H1 (cell line): ENCODE measurements around the gene SRSF9. TPM values are rescaled to one million over a fixed set of nuclear protein-coding genes. Genes with fewer than 3 reads are reported as not detected.
"Not testable (repeated sequence)": the region's sequence is repeated elsewhere in the genome, so short reads cannot be mapped to it uniquely, and the experiment has no call there.

Experiments used
- CTCF ChIA-PET: fragments of 300-600 bp; sonication (Branson Sonifier 250); formaldehyde crosslinking; loops from one replicate; lab custom pipeline; 2021; ENCODE audit not compliant: partially characterized antibody; lab: Charles Lee
- POLR2A ChIA-PET: fragments of 300-600 bp; sonication (Branson Sonifier 250); formaldehyde crosslinking; loops from one replicate; lab custom pipeline; 2021; ENCODE audit warnings: inconsistent platforms; ENCODE audit not compliant: partially characterized antibody; lab: Charles Lee
- DNase-seq, 2 experiments: peaks; one replicate each; pipeline versions ENCODE4 v3.0.0 to v3.0.0-alpha.2; 2010 to 2022; ENCODE audit warnings: low spot score in 2 of 2, low read depth in 1 of 2, mixed read lengths in 1 of 2
- FAIRE-seq: peaks from 2 replicates; lab custom pipeline; 2011; peaks lifted over from hg19 to GRCh38; lab: Jason Lieb, UNC
- H2AFZ ChIP-seq: 2 replicates; pipeline ENCODE4 v1.8.1; 2012; ENCODE audit warnings: low read length, inconsistent platforms
- H2AK5ac ChIP-seq: 2 replicates; pipeline ENCODE4 v1.6.1; 2013; ENCODE audit warnings: low read depth, low read length
- H2BK120ac ChIP-seq: replicated peaks from 2 replicates; pipeline ENCODE3; 2013; ENCODE audit warnings: low read depth, low read length, inconsistent platforms
- H2BK12ac ChIP-seq: 2 replicates; pipeline ENCODE4 v1.6.1; 2013; ENCODE audit warnings: low read depth, low read length
- H2BK15ac ChIP-seq: 2 replicates; pipeline ENCODE4 v1.6.1; 2013; ENCODE audit warnings: low read length
- H2BK20ac ChIP-seq: 2 replicates; pipeline ENCODE4 v1.6.1; 2013; ENCODE audit warnings: low read length
- H2BK5ac ChIP-seq: 2 replicates; pipeline ENCODE4 v1.6.1; 2013; ENCODE audit warnings: low read depth, low read length
- H3K14ac ChIP-seq: 2 replicates; pipeline ENCODE4 v1.6.1; 2013; ENCODE audit warnings: inconsistent platforms; ENCODE audit not compliant: insufficient read length
- H3K18ac ChIP-seq: 2 replicates; pipeline ENCODE4 v1.6.1; 2013; ENCODE audit warnings: low read length; ENCODE audit errors: extremely low read depth
- H3K23ac ChIP-seq: 2 replicates; pipeline ENCODE4 v1.6.1; 2013; ENCODE audit warnings: inconsistent platforms; ENCODE audit not compliant: insufficient read length
- H3K23me2 ChIP-seq: 2 replicates; pipeline ENCODE4 v1.6.1; 2013; ENCODE audit warnings: low read depth, low read length
- H3K27ac ChIP-seq: 2 replicates; pipeline ENCODE4 v1.6.1; 2011; ENCODE audit warnings: low read depth, low read length, inconsistent platforms
- H3K27me3 ChIP-seq, 4 experiments: replicated peaks in 1 of 4; 1 replicate in 1 of 4; 2 replicates in 3 of 4; pipeline versions ENCODE4 v1.6.1 to v1.8.1; 2011 to 2013; ENCODE audit warnings: low read length in 3 of 4, mild to moderate bottlenecking in 3 of 4, inconsistent platforms in 2 of 4, mixed read lengths in 2 of 4, moderate library complexity in 1 of 4; ENCODE audit not compliant: control insufficient read depth in 3 of 4, insufficient read depth in 3 of 4; ENCODE audit errors: extremely low read depth in 1 of 4
- H3K36me3 ChIP-seq, 4 experiments: 2 replicates each; pipeline versions ENCODE4 v1.6.1 to v1.8.1; 2011 to 2013; ENCODE audit warnings: mild to moderate bottlenecking in 4 of 4, low read length in 3 of 4, moderate library complexity in 2 of 4, control low read depth in 1 of 4, inconsistent platforms in 1 of 4; ENCODE audit not compliant: insufficient read depth in 4 of 4, control insufficient read depth in 2 of 4
- H3K4ac ChIP-seq: replicated peaks from 2 replicates; pipeline ENCODE3; 2013; ENCODE audit warnings: low read length, low read depth, mixed read lengths, inconsistent platforms; ENCODE audit not compliant: insufficient read length
- H3K4me1 ChIP-seq, 4 experiments: replicated peaks in 1 of 4; 1 replicate in 1 of 4; 2 replicates in 3 of 4; pipeline versions ENCODE4 v1.6.1 to v1.8.1; 2011 to 2013; ENCODE audit warnings: low read length in 3 of 4, inconsistent platforms in 2 of 4, mixed read lengths in 1 of 4; ENCODE audit not compliant: insufficient read depth in 4 of 4, control insufficient read depth in 3 of 4
- H3K4me2 ChIP-seq, 2 experiments: 2 replicates each; pipeline versions ENCODE4 v1.6.1 to v1.8.1; 2011 to 2013; ENCODE audit warnings: low read depth in 2 of 2, low read length in 2 of 2, control low read depth in 1 of 2, inconsistent platforms in 1 of 2, mild to moderate bottlenecking in 1 of 2; ENCODE audit not compliant: insufficient read depth in 1 of 2
- H3K4me3 ChIP-seq, 4 experiments: fragments of 200-600, 300-600 bp in 1 of 4; sonication (generic), shearing (Covaris generic), sonication (Bioruptor Twin) in 1 of 4; 2 replicates each; pipeline versions ENCODE4 v1.5.1 to v1.8.1; 2011 to 2016; ENCODE audit warnings: low read length in 4 of 4, low read depth in 3 of 4, control low read depth in 2 of 4, inconsistent platforms in 2 of 4, mild to moderate bottlenecking in 2 of 4, mixed read lengths in 1 of 4, moderate library complexity in 1 of 4; ENCODE audit not compliant: insufficient read depth in 2 of 4; ENCODE audit errors: extremely low read depth in 1 of 4
- H3K56ac ChIP-seq: replicated peaks from 2 replicates; pipeline ENCODE3; 2013; ENCODE audit warnings: low read depth, mild to moderate bottlenecking, mixed read lengths, low read length, inconsistent platforms; ENCODE audit not compliant: insufficient read length
- H3K79me1 ChIP-seq: 2 replicates; pipeline ENCODE4 v1.6.1; 2013; ENCODE audit warnings: low read depth, low read length, control low read depth
- H3K79me2 ChIP-seq, 2 experiments: 2 replicates each; pipeline versions ENCODE4 v1.6.1 to v1.8.1; 2012 to 2013; ENCODE audit warnings: low read length in 2 of 2, mild to moderate bottlenecking in 2 of 2, inconsistent platforms in 1 of 2; ENCODE audit not compliant: insufficient read depth in 2 of 2, control insufficient read depth in 1 of 2
- H3K9ac ChIP-seq, 4 experiments: replicated peaks in 1 of 4; 1 replicate in 1 of 4; 2 replicates in 3 of 4; pipeline versions ENCODE4 v1.6.1 to v1.8.1; 2011 to 2013; ENCODE audit warnings: low read depth in 3 of 4, low read length in 3 of 4, control low read depth in 2 of 4, mild to moderate bottlenecking in 2 of 4, moderate library complexity in 2 of 4, inconsistent platforms in 1 of 4; ENCODE audit errors: extremely low read depth in 1 of 4
- H3K9me3 ChIP-seq, 2 experiments: 2 replicates each; pipeline versions ENCODE4 v1.6.1 to v1.8.1; 2012 to 2013; ENCODE audit warnings: mild to moderate bottlenecking in 2 of 2, moderate library complexity in 2 of 2, control low read depth in 1 of 2, inconsistent platforms in 1 of 2, low read depth in 1 of 2, low read length in 1 of 2, mixed read lengths in 1 of 2; ENCODE audit not compliant: insufficient read depth in 2 of 2
- H4K20me1 ChIP-seq, 2 experiments: replicated peaks in 1 of 2; 2 replicates each; pipeline versions ENCODE3 to v1.8.1; 2011 to 2013; ENCODE audit warnings: inconsistent platforms in 2 of 2, low read length in 2 of 2, mild to moderate bottlenecking in 1 of 2; ENCODE audit not compliant: insufficient read depth in 2 of 2, control insufficient read depth in 1 of 2
- H4K5ac ChIP-seq: 2 replicates; pipeline ENCODE4 v1.6.1; 2013; ENCODE audit warnings: low read length, low read depth, mixed read lengths, inconsistent platforms; ENCODE audit not compliant: insufficient read length
- H4K8ac ChIP-seq: 2 replicates; pipeline ENCODE4 v1.8.0; 2013; ENCODE audit warnings: mild to moderate bottlenecking, moderate library complexity, low read length, inconsistent platforms; ENCODE audit not compliant: insufficient read depth; ENCODE audit errors: extremely low read depth
- H4K91ac ChIP-seq: replicated peaks from 2 replicates; pipeline ENCODE3; 2013; ENCODE audit warnings: low read length, mixed read lengths, inconsistent platforms; ENCODE audit not compliant: insufficient read length
- WGBS, 2 experiments: shearing (Covaris generic) in 1 of 2; methylation state at CpG; one replicate each; pipeline versions ENCODE4 v1.1.6 to v1.1.7; 2013 to 2015; ENCODE audit warnings: low lambda C conversion rate in 2 of 2, mixed read lengths in 2 of 2, inconsistent platforms in 1 of 2, low coverage in 1 of 2, missing lambda C conversion rate in 1 of 2; ENCODE audit not compliant: insufficient replicate concordance in 2 of 2, insufficient coverage in 1 of 2, insufficient read length in 1 of 2; ENCODE audit errors: extremely low coverage in 1 of 2, missing lambda C conversion rate in 1 of 2; 5-methylcytosine and 5-hydroxymethylcytosine counted together
- polyA plus RNA-seq, 7 experiments: library from polyadenylated mRNA; depleted of rRNA in 3 of 7; stranded (reverse) in 5 of 7; unstranded in 2 of 7; fragments of >200 nt in 5 of 7; fragments of 200-250 nt in 2 of 7; gene quantifications; 1 replicate in 5 of 7; 2 replicates in 1 of 7; 4 replicates in 1 of 7; pipeline versions ENCODE4 v1.2.1 to v1.2.3, GENCODE V29; 2011 to 2013; ENCODE audit warnings: missing spikeins in 2 of 7, mixed read lengths in 2 of 7
- total RNA-seq: library from RNA; stranded (reverse); fragmentation: NEBNext Ultra II Directional; extraction: Animal tissue kit (Norgen Biotek cat#: 25700); gene quantifications from 2 replicates; pipeline ENCODE4 v1.2.1, GENCODE V29; 2021

Gene SRSF9
- total and polyA plus RNA-seq, 2 of the 8 experiments (the other 6 are each of a cell fraction or from before 2014, with no cell fraction given): 172 to 304 TPM

DNA sequence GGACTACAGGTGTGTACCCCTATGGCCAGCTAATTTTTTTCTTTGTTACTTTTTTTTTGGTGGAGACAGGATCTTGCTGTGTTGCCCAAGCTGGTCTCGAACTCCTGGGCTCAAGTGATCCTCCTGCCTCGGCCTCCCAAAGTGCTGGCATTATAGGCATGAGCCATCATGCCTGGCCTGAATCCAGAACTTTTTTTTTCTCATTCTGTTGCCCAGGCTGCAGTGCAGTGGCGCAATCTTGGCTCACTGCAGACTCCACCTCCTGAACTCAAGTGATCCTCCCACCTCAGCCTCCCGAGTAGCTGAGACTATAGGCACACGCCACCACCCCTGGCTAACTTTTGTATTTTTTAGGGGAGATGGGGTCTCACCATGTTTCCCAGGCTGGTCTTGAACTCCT lies 17.0 kb downstream of the SRSF9 start:
- not testable (repeated sequence) for H3K56ac ChIP-seq, FAIRE-seq, H3K4me1 ChIP-seq, H2BK15ac ChIP-seq, H2BK120ac ChIP-seq, H2BK12ac ChIP-seq, H2BK5ac ChIP-seq, H4K8ac ChIP-seq, H3K18ac ChIP-seq, H3K9ac ChIP-seq, H4K20me1 ChIP-seq, H2AFZ ChIP-seq, H3K9me3 ChIP-seq, H3K4ac ChIP-seq, H4K5ac ChIP-seq, H3K23ac ChIP-seq, H3K79me1 ChIP-seq, H3K27ac ChIP-seq, H4K91ac ChIP-seq, H3K4me3 ChIP-seq, H2BK20ac ChIP-seq, H3K14ac ChIP-seq, H3K27me3 ChIP-seq, DNase-seq, H3K23me2 ChIP-seq, H2AK5ac ChIP-seq, H3K4me2 ChIP-seq
- ChIA-PET CTCF (interaction anchor here (0.7 to 11.4 kb wide), 13 partner anchors 9 to 224 kb away, joined by 3 to 152 read pairs (median 3); partner anchors contain the start of gene SRSF9), POLR2A (interaction anchor here (0.6 to 19.6 kb wide), 9 partner anchors 9 to 127 kb away, joined by 3 to 365 read pairs (median 4); partner anchors contain the start of gene SRSF9)
- Histone ChIP-seq H3K36me3 (peaks cover 5 to 54% (median 20%) of the 10 kb centered on the region in 4 experiments; a peak in 6 of 8 replicates), H3K79me2 (peaks cover 5 to 22% of the 10 kb centered on the region in 2 experiments; a peak in 3 of 4 replicates)
- whole genome bisulfite sequencing, 2 experiments: 89% methylated on average over 5 of the region's 5 CpGs; no CpG with 5 or more reads in 1 of the 2 experiments
